Activated naive CD4-positive, alpha-beta T cell treated with anti-CD3 and anti-CD28 coated beads, Interleukin-2, amount 50 U/mL, for 72 hours (primary cell): ENCODE results near the gene UTS2B. TPM values are rescaled to one million over a fixed set of nuclear protein-coding genes. Genes with fewer than 3 reads are reported as not detected.
A peak's percentile ranks its signal among the peaks of the same experiment; 100 is the strongest.

Experiments
- ATAC-seq, 2 donors: fragments of 150-1000 bp; cut with Tn5 transposase; 2 replicates each; pipeline ENCODE4 v1.10.0; 2021; ENCODE audit warnings: mild to moderate bottlenecking in 2 of 2, moderate library complexity in 2 of 2
- DNase-seq, 2 donors: peaks; one replicate each; pipeline ENCODE4 v3.0.0; 2021 to 2022; ENCODE audit warnings: low spot score in 2 of 2
- H3K27ac Mint-ChIP-seq, 2 donors: one replicate each; pipeline ENCODE4 v1.8.0; 2022; ENCODE audit warnings: mild to moderate bottlenecking in 2 of 2, mixed read lengths in 2 of 2
- H3K36me3 Mint-ChIP-seq, 2 donors: one replicate each; pipeline ENCODE4 v1.8.0; 2022; ENCODE audit warnings: mixed read lengths in 2 of 2
- H3K9me3 Mint-ChIP-seq, 2 donors: one replicate each; pipeline ENCODE4 v1.8.0; 2022; ENCODE audit warnings: mixed read lengths in 2 of 2
- total RNA-seq, 2 donors: library from RNA; stranded (reverse); gene quantifications; one replicate each; pipeline ENCODE4 v1.2.3, GENCODE V29; 2022

The UTS2B gene
- total RNA-seq, 2 donors from 2014 or later, result not detected

DNA sequence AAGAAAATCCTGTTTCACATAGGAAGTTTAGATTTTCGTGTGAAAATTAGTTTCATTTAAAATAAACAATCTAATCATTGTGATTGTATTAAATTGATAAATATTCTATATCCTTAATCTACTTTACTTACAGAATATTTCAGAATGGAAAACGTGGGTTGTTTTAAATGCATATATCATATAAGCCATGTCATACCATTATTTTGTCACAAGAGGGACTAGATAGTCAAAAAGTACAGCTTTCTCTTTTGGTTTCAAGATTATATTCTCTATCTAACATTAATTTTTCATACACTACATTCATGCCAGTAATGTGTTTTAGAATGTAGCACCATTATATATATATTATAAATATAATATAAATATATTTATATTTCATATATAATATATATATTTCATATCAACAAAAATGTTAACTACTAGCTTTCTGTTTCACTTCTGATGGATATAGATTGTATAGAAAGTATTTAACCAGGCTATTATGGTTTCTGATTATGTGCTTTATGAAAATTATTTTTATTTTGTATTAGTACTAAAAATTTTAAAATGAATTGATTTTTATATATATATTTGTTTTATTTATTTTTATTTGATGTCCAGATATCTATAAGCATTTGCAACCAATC, 86.0 kb downstream of the UTS2B start:
- no peak for DNase-seq
- no peaks in the 10 kb centered on the region for H3K9me3 Mint-ChIP-seq
- H3K27ac Mint-ChIP-seq, result no peak overlapping the region
- H3K36me3 Mint-ChIP-seq, result no peaks in the 10 kb centered on the region
- no peak for ATAC-seq

DNA sequence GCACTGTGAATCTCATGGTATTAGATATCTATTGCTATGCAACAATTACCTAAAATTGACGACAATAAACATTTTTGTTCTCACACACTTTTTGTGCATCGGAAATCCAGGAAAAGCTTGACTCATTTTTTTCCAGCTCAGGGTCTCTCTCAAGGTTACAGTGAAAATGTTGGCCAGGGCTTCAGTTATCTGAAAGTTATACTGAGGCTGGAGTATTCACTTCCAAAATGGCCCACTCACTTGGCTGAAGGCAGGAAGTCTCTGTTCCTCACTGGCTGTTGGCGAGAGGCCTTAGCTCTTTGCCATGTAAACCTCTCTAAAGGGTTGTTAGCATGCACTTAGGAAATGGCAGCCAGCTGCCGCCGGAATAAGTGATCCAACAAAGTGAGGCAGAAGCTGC, 89.8 kb downstream of the UTS2B start:
- ATAC-seq (no peak), DNase-seq (no peak)
- Mint-ChIP-seq H3K36me3 (no peaks in the 10 kb centered on the region), H3K27ac (no peak overlapping the region), H3K9me3 (peaks cover 0 to 6% of the 10 kb centered on the region in 2 donors)

DNA sequence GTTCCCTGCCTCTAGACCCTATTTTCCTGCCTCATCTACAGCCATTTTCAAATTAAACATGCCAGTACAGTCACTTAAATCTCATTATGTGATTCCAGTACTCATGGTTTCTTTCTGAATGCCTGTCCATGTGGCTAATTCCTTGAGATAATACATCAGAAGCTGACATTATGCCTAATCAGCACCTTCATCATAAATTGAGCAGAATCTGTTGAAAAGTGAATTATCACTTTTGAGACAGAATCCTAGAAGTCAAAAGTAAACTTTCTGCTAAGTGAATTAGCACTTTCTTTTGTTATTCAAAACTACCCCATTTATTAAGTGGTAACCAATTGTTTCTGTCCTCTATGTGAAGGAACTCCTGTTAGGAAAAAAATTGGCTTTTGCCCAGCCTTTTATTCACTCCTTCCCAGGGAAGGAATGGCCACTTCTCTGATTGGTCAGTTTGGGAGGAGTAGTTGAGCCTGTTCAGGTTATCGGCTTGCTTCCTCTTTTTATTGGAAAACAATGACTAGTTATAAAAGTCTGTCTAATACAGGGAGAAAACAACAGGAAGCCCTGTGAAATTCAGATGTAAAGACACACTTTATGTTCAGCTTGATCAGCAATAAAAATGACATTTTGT, 90.8 kb downstream of the UTS2B start:
- H3K27ac Mint-ChIP-seq, result no peak overlapping the region
- DNase-seq, result no peak
- peaks cover 0 to 7% of the 10 kb centered on the region in 2 donors for H3K9me3 Mint-ChIP-seq
- no peaks in the 10 kb centered on the region for H3K36me3 Mint-ChIP-seq
- no peak for ATAC-seq

DNA sequence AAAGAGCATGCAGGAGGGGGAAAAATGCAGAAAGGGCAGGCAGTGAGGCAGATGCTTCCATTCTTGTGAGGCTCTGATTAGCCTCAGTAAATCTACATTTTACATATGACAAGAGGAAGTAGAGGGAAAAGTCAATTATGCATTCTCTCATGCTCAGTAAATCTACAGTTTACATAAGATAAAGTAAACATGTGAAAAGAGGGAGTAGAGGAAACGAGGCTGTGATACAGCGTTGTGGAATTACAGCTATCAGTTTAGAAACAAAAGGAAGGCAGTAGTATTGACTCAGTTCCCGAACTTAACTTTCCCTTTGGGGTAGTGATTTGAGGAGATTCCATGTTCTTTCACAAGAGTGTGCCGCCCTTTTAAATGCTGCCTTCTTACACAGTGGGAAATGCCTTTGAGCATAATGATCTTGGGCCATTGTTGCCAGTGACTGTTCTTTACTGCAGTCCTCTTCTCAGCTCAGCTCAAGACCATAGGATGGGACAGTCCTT, 92.0 kb downstream of the UTS2B start:
- H3K27ac Mint-ChIP-seq, result no peak overlapping the region
- DNase-seq (no peak), ATAC-seq (no peak)
- peaks cover 0 to 7% of the 10 kb centered on the region in 2 donors for H3K9me3 Mint-ChIP-seq
- no peaks in the 10 kb centered on the region for H3K36me3 Mint-ChIP-seq

- ATAC-seq (no peak), DNase-seq (no peak)
- H3K36me3 Mint-ChIP-seq, result no peaks in the 10 kb centered on the region
- peaks cover 0 to 7% of the 10 kb centered on the region in 2 donors for H3K9me3 Mint-ChIP-seq
- H3K27ac Mint-ChIP-seq, result no peak overlapping the region
These were observed 93.1 kb downstream of the UTS2B start for GRCh38 chr3:191237047-191237882.

DNA sequence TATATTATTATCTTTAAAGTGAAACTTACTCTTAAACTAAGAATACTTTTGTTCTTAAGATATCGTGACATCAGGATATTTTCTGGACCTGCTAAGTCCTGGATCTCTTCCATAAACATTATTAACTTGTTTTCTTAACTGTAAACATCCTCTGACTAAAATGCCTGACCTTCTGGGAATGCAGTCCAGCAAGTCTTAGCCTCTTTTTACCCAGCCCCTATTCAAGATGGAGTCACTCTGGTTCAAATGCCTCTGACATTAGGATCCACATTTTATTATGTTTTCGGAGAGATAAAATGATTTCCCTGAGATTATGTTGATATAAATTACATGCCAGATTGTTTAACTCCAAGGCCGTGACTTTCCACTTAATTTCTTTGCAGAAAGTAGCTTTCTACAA, 93.7 kb downstream of the UTS2B start:
- no peak for ATAC-seq
- Mint-ChIP-seq H3K36me3 (no peaks in the 10 kb centered on the region), H3K9me3 (peaks cover 0 to 7% of the 10 kb centered on the region in 2 donors), H3K27ac (no peak overlapping the region)
- no peak for DNase-seq

GRCh38 chr3:191235331-191236314, 94.7 kb downstream of the UTS2B start:
- ATAC-seq, result peak in 1 of 2 donors; percentile 28
- no peaks in the 10 kb centered on the region for H3K36me3 Mint-ChIP-seq

GRCh38 chr3:191234216-191234615, 96.1 kb downstream of the UTS2B start:
- Mint-ChIP-seq H3K9me3 (peaks cover 0 to 7% of the 10 kb centered on the region in 2 donors), H3K36me3 (no peaks in the 10 kb centered on the region), H3K27ac (no peak overlapping the region)
- DNase-seq (no peak), ATAC-seq (no peak)

More at GRCh38 chr3:191235331-191236314, 94.7 kb downstream of the UTS2B start:
- Mint-ChIP-seq H3K27ac (no peak overlapping the region), H3K9me3 (peaks cover 0 to 7% of the 10 kb centered on the region in 2 donors)
- no peak for DNase-seq

DNA sequence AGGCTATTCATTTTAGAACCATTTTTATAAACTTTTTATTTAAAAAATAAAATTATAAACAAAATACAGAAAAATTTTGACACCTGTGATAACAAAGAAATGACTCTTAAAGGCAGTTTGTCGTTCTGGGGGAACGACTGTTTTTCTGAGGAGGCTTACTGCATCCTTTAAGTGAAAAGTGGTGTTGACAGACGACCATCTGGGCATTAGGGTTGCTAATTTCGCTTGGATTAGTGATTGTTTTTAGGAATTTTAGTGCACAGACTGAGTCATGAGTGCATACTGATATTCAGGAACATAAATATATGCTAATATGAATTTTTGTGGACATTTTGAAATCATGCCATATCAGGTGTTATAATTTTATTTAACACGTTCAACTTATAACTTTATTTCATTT, 102.8 kb downstream of the UTS2B start:
- H3K27ac Mint-ChIP-seq, result no peak overlapping the region
- H3K9me3 Mint-ChIP-seq, result peaks cover 0 to under 1% of the 10 kb centered on the region in 2 donors
- ATAC-seq (no peak), DNase-seq (no peak)
- H3K36me3 Mint-ChIP-seq, result no peaks in the 10 kb centered on the region

GRCh38 chr3:191221638-191222037, 108.7 kb downstream of the UTS2B start:
- DNase-seq (no peak), ATAC-seq (no peak)
- Mint-ChIP-seq H3K36me3 (no peaks in the 10 kb centered on the region), H3K27ac (no peak overlapping the region), H3K9me3 (peaks cover 3 to 16% of the 10 kb centered on the region in 2 donors)

DNA sequence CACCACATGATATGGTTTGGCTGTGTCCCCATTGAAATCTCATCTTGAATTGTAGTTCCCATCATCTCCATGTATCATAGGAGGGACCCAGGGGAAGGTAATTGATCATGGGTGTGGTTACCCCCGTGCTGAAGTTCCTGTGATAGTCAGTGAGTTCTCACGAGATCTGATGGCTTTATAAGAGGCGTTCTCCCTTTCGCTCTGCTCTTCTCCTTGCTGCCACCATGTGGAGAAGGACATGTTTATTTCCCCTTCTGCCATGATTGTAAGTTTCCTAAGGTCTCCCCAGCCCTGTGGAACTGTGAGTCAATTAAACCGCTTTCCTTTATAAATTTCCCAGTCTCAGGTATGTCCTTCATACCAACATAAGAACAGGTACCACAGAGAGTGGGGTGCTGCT, 109.4 kb downstream of the UTS2B start:
- H3K36me3 Mint-ChIP-seq, result no peaks in the 10 kb centered on the region
- peaks cover 3 to 16% of the 10 kb centered on the region in 2 donors for H3K9me3 Mint-ChIP-seq
- H3K27ac Mint-ChIP-seq, result no peak overlapping the region
- no peak for DNase-seq
- ATAC-seq, result no peak

- ATAC-seq (no peak), DNase-seq (no peak)
- H3K36me3 Mint-ChIP-seq, result no peaks in the 10 kb centered on the region
- H3K9me3 Mint-ChIP-seq, result peaks cover 3 to 22% of the 10 kb centered on the region in 2 donors
- no peak overlapping the region for H3K27ac Mint-ChIP-seq
These were observed 113.0 kb downstream of the UTS2B start for GRCh38 chr3:191217301-191217700.

Other genes starting within 250 kb of the UTS2B start
- not detected for gene OSTN, start 131.3 kb downstream of the UTS2B start, total RNA-seq
- gene CCDC50, start 1.1 kb downstream of the UTS2B start, total RNA-seq, result 10 to 100 TPM in 1 of 2 donors, 1 to 10 TPM in 1; 5.6 to 10.9 TPM
- gene PYDC2, start 130.6 kb upstream of the UTS2B start, total RNA-seq, result not detected